NOMO-1 treated with dmso at 0.1 percent for 144 hours (cell line): Measurements from ENCODE around the gene SPON1.
"Not testable (repeated sequence)": the region's sequence is repeated elsewhere in the genome, so short reads cannot be mapped to it uniquely, and the experiment has no call there.

Source experiments
- DNase-seq: peaks from one replicate; lab custom pipeline; 2025; ENCODE audit not compliant: unreplicated experiment; lab: John Stamatoyannopoulos, UW

SPON1 gene

DNA sequence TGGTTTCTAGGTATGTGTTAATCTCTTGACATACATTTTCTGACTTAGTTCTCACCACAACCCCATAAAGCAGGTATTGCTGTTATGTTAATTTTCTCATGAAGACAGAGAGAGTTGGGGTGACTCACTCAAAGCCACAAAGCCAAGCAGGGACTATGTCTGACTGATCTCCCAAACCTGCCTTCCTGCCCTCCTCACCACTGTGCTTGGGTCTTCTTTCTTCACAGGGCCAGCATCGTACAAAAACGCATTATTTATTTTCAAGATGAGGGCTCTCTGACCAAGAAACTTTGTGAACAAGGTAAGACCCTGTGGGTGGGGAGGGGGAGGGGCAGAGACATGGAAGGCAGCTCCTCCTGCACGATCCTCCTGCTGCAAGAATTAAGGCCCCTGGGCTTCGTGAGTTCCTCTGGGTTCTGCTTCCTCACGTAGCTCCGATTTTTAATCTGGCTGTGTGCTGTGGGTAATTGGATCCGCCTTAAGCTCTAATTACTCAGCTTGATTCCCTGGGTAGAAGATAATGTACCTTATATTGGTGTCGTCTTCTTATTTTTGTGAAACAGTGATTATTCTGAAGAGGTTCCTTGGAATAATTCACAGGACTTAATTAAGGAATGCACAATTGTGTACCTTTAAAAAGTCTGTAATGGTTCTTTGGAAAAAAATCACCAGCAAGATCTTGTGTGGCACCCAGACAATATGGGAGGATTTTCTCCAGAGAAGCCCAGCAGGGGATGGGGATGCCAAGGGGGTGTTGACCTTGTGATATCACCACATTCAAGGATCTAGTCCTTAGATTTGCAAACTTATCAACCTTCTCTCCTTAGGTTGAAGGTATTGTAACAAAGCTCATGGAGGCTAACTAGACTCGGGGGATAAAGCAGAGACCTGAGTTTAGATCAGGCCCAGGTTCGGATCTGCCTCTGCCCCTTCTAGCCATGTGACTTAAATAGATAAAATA is 112.9 kb downstream of the SPON1 start:
- no peak for DNase-seq

DNA sequence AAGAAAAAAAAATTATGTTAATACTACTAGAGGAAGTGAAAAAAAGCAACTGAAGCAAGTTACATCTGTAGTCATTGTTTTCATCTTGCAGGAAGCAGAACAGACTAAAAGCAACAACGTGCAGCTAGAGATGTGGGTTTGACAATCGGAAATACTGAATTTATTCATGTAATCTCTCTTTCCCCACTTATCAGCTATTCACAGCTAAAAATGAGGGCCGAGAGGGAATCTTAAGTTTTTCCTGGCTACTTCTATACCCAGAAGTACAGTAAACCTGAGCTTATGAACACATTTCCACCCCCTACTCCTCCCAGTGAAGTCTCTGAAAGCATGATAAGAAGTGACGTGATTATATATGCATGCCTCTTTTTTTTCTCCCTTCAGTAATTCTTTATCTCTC is 116.5 kb downstream of the SPON1 start:
- no peak for DNase-seq

DNA sequence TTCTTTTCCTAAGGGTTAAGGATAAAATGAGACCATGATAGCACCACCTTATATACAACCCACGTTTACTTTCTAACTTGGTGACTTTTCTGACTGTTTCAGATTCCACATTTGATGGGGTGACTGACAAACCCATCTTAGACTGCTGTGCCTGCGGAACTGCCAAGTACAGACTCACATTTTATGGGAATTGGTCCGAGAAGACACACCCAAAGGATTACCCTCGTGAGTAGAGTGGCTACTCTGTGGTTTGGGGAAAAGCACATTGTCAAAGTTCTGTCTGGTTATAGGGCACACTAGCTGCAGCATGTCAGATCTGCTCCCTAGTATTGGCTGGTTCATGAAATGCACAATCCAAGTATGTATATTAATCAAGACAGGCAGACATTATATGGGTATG is 117.3 kb downstream of the SPON1 start:
- no peak for DNase-seq

DNA sequence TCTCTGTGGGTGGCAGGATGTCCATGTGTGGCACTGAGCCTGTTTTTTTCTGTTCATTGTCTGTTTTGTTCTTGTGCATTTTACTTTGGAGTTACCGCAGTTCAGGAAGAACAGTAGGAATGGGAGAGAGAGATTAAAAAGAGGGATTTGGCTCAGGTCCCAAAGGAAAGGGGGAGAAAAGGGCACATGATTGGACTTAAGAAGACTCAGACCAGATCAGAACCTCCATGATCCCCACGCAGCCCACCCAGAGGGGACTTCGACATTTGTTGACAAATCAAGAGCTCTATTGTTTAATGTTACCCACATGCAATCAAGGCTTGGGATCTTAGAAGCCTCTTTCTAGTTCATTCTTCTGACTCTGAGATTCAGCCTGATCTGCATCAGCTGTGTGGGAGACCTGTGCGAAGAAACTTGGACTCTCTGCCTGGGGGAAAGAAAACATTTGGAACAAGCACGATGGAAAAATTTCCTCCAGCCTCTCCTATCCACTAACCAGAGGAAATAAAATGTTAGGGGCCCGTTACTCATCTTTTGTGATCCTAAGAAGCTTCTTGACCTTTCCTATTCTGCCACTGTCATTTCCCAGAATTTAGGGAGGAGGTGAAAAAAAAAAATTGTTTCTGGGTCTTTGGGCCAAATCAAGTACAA is 119.2 kb downstream of the SPON1 start:
- no peak for DNase-seq

DNA sequence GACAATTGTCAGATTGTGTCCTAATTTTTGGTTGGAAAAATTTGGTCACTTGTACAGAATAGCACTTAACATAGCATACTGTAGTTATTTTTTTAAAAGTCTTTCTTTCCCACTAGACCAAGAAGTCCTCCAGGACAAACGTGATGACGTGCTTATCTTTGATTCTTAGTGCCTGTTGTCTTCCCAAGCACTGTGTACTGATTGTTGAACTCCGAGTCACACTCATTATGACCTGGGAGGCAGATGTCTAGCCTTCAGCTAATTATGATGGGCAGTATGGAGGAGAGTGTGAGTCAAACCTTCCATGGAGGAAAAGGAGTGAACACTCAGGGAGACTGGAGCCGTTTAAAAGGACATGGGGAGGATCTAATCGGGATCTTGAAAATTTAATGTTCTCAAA is 119.8 kb downstream of the SPON1 start:
- DNase-seq: no peak

DNA sequence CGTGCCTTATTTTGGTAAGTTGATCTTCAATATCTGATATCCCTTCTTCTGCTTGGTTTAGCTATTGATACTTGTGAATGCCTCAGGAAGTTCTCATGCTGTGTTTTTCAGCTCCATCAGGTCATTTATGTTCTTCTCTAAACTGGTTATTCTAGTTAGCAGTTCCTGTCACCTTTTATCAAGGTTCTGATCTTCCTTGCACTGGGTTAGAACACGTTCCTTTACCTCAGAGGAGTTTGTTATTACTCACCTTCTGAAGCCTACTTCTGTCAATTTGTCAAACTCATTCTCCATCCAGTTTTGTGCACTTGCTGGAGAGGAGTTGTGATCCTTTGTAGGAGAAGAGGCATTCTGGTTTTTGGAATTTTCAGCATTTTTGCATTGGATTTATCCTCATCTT is 126.3 kb downstream of the SPON1 start:
- not testable (repeated sequence) for DNase-seq

DNA sequence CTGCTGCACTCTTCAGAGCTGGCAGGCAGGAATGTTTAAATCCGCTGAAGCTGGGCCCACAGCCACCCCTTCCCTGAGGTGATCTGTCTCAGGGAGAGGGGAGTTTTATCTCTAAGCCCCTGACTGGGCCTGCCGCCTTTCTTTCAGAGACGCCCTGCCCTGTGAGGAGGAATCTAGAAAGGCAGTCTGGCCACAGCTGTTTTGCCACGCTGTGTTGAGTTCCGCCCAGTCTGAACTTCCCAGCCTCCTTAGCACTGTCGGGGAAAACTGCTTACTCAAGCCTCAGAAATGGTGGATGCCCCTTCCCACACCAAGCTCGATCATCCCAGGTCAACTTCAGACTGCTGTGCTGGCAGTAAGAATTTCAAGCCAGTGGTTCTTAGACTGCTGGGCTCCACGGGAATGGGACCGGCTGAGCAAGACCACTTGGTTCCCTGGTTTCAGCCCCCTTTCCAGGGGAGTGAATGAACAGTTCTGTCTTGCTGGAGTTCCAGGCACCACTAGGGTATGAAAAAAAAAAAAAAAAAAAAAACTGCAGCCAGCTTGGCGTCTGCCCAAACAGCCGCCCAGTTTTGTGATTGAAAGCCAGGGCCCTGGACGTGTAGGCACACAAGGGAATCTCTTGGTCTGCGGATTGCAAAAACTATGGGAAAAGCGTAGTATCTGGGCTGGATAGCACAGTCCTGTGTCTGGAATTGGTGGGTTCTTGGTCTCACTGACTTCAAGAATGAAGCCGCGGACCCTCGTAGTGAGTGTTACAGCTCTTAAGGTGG is 127.4 kb downstream of the SPON1 start:
- no peak for DNase-seq

DNA sequence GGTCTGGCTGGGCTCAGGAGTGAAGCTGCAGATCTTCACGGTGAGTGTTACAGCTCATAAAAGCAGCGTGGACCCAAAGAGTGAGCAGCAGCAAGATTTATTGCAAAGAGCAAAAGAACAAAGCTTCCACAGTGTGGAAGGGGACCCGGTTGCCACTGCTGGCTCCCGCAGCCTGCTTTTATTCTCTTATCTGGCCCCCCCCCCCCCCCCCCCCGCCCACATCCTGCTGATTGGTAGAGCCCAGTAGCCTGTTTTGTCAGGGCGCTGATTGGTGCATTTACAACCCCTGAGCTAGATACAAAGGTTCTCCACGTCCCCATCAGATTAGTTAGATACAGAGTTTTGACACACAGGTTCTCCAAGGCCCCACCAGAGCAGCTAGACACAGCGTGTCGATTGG is 128.1 kb downstream of the SPON1 start:
- DNase-seq: not testable (repeated sequence)

DNA sequence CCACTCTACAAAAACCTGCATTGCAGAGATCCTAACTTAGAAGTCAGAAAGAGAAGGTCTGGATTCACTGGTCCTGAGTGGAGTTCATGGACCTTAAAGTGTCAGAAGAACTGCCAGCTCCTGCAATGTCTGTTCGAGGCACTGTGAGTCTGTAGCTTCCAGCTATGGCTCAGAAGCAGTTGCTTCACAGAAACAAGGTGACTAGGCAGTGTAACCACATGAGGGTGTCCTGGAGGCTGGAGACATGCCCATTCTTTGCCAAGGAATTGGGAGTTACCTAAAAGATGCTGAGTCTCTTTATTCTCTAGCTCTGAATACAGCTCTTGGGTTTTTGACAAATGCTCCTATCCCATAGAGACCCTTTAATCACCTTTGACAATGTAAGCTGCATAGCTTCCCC is 130.5 kb downstream of the SPON1 start:
- no peak for DNase-seq

DNA sequence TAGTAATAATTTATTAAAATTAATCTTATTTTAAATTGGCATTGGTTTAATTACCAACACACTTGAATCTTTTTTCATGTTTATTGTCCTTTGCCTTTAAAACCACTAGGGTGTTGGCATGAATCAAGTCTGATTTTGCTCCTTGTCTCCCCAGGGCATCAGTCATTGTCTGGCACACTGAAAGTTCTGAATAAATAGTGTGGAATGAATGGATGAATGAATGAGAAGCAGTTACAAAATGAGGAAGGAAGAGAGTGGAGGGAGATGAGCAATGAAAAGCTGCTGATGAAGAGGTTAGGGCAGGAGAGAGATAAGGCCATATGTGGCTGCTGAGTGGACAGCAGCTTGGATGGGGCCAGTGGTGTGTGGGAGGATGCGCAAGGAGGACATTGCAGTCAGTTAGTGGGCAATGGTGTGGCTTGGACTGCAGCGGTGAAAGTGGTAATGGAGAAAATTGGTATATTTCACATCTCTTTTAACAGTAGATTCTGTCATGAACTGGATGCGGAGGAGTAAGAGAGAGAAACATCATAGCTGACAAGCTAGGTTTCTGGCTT is 132.0 kb downstream of the SPON1 start:
- no peak for DNase-seq

DNA sequence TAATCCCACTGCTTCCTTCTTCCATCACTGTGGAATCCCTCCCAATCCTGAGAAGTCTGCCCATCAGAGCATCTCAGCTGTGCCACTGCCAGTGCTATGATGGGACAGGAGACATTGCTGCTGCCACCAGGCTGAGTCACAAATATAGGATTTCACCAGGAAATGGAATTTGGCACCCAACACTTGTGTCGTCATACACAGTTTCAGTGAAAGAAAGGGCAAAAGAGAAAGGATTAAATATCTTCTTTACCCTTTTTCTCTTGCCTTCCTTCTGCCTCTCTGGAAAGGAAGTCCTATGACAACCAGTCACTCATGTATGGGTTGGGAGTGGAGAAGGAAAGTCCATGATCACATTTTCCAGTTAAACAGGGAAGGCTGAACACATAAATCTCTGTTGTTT is 133.4 kb downstream of the SPON1 start:
- no peak for DNase-seq

DNA sequence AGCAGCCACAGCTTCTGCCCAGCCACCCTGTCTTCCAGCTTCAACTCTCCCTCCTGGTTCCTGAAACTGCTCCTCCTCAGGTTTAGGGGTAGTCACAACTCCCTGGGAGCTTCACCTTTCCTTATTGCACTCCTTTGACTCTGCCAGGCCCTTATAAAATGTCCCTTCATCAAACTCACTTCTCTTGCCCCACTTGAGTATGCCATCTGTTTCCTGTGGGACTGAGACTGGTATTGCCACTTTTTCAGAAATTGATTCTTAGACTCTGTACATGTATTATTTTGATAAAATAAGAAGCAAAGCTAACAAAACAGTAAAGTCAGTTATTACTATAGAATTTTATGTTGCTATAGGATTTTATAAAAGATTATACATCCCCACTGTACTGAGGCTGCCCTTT is 134.1 kb downstream of the SPON1 start:
- DNase-seq: no peak

DNA sequence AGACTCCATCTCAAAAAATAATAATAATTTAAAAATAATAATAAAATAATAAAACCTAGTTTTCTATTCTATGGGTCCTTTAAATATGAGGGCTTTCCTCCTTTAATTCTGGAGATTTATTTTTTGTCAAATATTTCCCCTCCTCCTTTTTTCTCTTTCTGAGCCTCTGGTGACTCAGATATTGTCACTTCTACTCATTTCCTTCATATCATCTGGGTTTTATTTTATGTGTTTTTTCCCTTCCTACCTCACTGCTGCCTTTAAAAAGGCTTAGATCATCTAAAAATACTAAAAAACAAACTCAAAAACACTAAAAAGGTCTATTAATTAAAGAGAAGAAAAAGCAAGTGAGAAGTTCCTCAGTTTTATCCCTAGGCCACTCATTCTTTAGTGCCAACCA is 138.9 kb downstream of the SPON1 start:
- no peak for DNase-seq

DNA sequence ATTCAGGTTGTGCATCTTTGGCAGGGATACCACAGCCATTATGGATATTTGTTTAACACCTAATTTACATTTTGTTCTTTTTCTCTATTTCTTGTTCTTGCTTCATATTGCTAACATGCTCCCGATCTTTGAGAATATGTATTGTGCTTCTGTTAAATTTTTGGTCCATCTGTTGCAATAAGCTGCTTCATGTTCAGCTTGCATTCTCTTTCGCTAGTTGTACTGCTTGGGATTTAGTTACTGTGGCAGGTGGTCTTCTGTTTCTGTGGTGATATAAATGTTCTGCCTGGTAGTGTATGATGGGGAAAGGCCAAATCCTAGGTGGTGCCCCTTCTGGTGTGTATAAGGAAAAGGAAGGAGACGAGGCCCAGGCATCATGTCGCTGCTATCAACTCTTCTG is 140.2 kb downstream of the SPON1 start:
- DNase-seq: no peak

DNA sequence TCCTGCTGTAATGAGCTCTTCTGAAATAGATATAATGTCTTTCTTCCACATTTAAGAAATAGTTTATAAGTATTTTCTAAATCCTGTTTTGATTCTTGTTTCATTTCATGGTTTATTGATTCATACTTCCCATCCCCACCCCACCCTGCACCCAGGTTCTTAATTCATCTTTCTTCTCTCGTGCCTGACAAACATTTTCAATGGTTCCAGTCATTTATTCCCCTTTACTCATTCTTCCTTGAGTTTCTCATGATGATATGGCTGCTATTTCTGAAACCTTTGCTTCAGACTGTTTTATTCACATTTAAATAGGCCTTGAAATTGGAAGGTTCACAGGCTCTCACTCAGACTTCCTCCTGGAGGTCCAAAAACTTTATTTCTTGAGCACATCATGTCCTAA is 142.9 kb downstream of the SPON1 start:
- no peak for DNase-seq

DNA sequence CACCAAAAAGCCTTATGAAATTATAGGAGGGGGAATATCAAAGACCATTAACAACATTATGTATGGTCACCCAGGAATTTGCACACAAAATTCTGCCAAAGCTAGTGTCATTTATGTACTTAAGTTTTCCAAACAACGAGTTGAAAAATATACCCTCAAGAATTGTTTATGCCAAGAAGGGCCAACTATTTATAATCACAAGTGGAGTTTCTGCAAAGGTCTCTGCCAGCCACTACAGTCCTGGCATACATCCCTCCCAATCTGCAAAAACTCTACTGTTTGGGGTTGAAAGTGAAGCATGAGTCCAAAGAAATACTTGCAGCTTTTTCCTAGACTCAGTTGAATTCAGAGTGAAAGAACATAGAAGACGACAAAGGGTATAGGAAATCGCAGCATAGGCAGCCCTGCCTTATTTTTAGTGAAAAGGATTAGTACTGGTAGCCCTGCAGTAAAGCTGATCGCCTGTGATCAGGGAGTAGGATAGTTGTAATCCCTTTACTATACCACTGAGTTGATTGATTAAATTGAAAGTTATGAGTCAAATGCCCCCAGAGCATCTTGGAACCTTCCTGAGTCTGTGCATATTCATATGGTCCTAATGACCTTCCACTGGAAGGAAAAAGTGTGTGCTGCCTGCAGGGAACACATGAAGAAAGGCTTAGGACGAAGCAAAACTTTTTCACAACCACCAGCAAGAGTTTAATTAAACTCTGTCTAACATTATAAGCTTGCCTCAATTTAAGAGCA is 144.0 kb downstream of the SPON1 start:
- no peak for DNase-seq

DNA sequence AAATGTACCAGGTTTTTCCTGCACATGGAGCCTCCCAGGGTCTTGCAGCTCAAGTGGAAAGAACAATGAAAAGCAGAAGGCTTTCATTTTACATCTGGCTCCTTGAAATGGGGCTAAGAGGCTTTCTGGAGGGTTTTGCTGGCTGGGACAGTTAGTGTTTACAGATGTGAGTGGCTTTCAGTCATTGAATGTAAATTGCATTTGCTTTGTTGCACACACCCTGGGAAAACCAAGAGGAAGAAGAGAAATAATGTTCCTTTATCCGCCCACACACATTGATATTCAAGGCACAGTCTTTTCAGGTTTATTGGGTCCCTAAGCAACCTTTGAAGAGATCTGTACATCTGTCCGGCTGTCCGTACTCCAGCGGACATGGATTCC is 144.5 kb downstream of the SPON1 start:
- no peak for DNase-seq

DNA sequence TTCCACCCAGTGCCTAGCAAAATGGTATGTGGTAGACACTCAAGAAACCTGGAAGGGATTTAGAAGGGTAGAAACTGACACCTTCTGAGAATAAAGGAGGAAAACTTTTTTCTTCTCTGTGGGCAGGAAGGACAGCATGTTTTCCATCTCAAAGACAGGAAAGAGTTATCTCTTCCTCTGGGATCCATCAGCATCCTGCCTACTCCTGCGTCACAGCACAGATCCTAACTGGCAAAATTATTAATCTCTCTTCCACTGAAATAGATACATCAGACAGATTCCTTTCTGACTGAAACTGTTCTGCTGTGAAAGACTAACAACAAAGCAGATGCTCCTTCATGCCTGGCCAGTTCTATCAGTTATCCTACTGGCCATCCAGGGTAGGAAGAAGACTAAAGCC is 147.2 kb downstream of the SPON1 start:
- DNase-seq: no peak

DNA sequence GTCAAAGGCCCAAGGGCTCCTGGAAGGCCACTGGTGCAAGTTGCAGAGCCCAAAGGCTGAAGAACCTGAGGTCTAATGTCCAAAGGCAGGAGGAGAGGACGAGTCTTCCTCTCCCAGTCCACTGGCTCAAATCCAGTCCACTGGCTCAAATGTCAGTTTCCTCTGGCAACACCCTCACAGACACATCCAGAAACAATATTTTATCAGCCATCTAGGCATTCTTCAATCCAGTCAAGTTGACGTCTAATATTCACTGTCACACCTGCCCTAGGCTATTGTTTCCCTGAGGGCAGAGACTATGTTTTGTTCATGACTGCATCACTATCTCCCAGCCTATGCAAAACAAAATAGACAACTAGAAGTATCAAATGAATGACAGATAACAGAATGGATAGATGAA is 148.1 kb downstream of the SPON1 start:
- no peak for DNase-seq

DNA sequence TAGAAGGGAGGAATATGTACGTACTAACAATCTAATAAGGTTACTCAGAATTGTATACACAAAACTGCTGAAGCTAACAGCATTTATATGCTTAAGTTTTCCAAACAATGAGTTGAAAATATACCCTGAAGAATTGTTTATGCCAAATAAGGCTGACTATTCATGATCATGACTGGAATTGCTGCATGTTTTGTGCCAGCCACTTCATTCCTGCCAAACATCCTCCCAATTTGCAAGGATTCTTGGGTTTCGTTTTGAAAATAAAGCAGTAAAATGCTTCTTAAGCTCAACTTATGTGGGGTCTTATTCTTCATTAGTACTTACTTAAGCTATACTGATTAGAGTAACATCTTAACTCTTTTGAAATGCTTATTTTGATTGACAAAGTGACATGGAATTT is 149.0 kb downstream of the SPON1 start:
- no peak for DNase-seq

DNA sequence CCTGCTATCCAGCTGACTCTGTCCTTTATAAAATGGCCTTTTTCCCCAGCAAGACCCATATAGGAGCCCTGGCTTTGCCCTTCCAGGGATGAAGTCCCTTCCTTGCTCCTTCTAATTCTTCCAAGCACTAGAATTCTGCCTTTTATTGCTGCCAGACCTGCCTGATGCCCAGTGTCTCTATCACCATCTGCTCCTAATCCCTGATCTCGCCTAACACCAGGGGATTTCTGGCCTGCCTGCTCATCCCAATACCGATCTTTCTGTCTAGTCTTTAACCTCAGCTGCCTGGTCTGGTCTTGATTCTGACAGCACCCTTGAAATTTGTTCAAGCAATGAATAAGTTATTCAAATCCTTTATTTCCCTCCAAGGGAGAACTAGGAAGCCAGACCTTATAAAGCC is 150.2 kb downstream of the SPON1 start:
- no peak for DNase-seq
